ENCODE results near the gene NCKAP5. TPM values are rescaled to one million over a fixed set of nuclear protein-coding genes. Genes with fewer than 3 reads are reported as not detected.

NCKAP5 gene
- total and polyA plus RNA-seq, 2 donors (not counting 1 experiment from before 2014, with no cell fraction given) = not detected

- Mint-ChIP-seq H3K4me1 (no peaks in the 10 kb centered on the region), H3K9me3 (ENCODE audit: insufficient read depth) (no peaks in the 10 kb centered on the region), H3K4me3 (no peak overlapping the region), H3K27ac (no peak overlapping the region), H3K27me3 (peaks cover 3% of the 10 kb centered on the region)
- Histone ChIP-seq H4K20me1 (ENCODE audit: control insufficient read depth, insufficient read depth, low read length, poor library complexity, severe bottlenecking) (no peaks in the 10 kb centered on the region), H3K36me3 (replicated peaks in 1 of 2; ENCODE audit: control extremely low read depth in 1 of 2, control insufficient read depth in 1 of 2, extremely low read depth in 1 of 2, insufficient read depth in 2 of 2, low read length in 1 of 2) (no peaks in the 10 kb centered on the region), H3K27ac (ENCODE audit: low read length in 2 of 2) (no peak overlapping the region), H3K4me3 (ENCODE audit: control extremely low read depth in 1 of 5, extremely low read depth in 1 of 5, insufficient read depth in 1 of 5, low read depth in 2 of 5, low read length in 4 of 5) (no peak overlapping the region), H3K9ac (ENCODE audit: low read length) (no peak overlapping the region), H3K4me1 (ENCODE audit: control insufficient read depth in 2 of 2, insufficient read depth in 2 of 2, low read length in 2 of 2) (no peaks in the 10 kb centered on the region), H3K27me3 (replicated peaks in 1 of 4; ENCODE audit: control extremely low read depth in 1 of 4, control insufficient read depth in 3 of 4, insufficient read depth in 4 of 4, low read length in 3 of 4) (no peaks in the 10 kb centered on the region), H3K79me2 (ENCODE audit: control insufficient read depth, insufficient read depth, low read length) (no peaks in the 10 kb centered on the region), H2AFZ (ENCODE audit: insufficient read depth, low read depth, low read length, poor library complexity, severe bottlenecking) (no peak overlapping the region), H3K4me2 (replicated peaks; ENCODE audit: low read depth, low read length, poor library complexity, severe bottlenecking) (no peak overlapping the region), H3K9me3 (ENCODE audit: control extremely low read depth in 1 of 3, control insufficient read depth in 2 of 3, insufficient read depth in 1 of 3, low read length in 2 of 3) (no peaks in the 10 kb centered on the region)
- ChIA-PET CTCF (no interaction called here), POLR2A (interaction anchor here (0.7 kb wide), 1 partner anchor 34 kb away, joined by 3 read pairs; no protein-coding TSS in a partner anchor)
- DNase-seq = no peak
- intact Hi-C loops (cut with micrococcal nuclease) = no loop called here
- no peak for ATAC-seq (ENCODE audit: low read depth)
- TF ChIP-seq EZH2 (IDR thresholded peaks at IDR 0.05; ENCODE audit: borderline replicate concordance, insufficient read depth, low read depth, low read length, poor library complexity, severe bottlenecking) = no peak
- no peak for TF ChIP-seq CTCF (IDR thresholded peaks at IDR 0.05)
- 100% methylated on average over 2 of the region's 4 CpGs for WGBS (ENCODE audit: insufficient coverage)
Observed at GRCh38 chr2:132654335-132654734, 913.9 kb downstream of the NCKAP5 start.

- H3K27me3 ChIP-seq (replicated peaks in 1 of 4; ENCODE audit: control extremely low read depth in 1 of 4, control insufficient read depth in 3 of 4, insufficient read depth in 4 of 4, low read length in 3 of 4) = peaks cover 0 to 3% (median 0%) of the 10 kb centered on the region in 4 experiments
- ATAC-seq (ENCODE audit: low read depth) = no peak
- H3K4me3 Mint-ChIP-seq = no peak overlapping the region
- no peak overlapping the region for H3K9ac ChIP-seq (ENCODE audit: low read length)
- H3K4me3 ChIP-seq (ENCODE audit: control extremely low read depth in 1 of 5, extremely low read depth in 1 of 5, insufficient read depth in 1 of 5, low read depth in 2 of 5, low read length in 4 of 5) = no peak overlapping the region
- ChIA-PET CTCF (no interaction called here), POLR2A (no interaction called here)
- no peak for DNase-seq
- H3K27ac ChIP-seq (ENCODE audit: low read length in 2 of 2) = no peak overlapping the region
- H3K4me1 ChIP-seq (ENCODE audit: control insufficient read depth in 2 of 2, insufficient read depth in 2 of 2, low read length in 2 of 2) = no peaks in the 10 kb centered on the region
- no peaks in the 10 kb centered on the region for H3K79me2 ChIP-seq (ENCODE audit: control insufficient read depth, insufficient read depth, low read length)
- intact Hi-C loops (cut with micrococcal nuclease) = no loop called here
- no peak overlapping the region for H3K27ac Mint-ChIP-seq
- H3K36me3 ChIP-seq (replicated peaks in 1 of 2; ENCODE audit: control extremely low read depth in 1 of 2, control insufficient read depth in 1 of 2, extremely low read depth in 1 of 2, insufficient read depth in 2 of 2, low read length in 1 of 2) = no peaks in the 10 kb centered on the region
- no peaks in the 10 kb centered on the region for H3K9me3 Mint-ChIP-seq (ENCODE audit: insufficient read depth)
- H3K4me1 Mint-ChIP-seq = peaks cover 12% of the 10 kb centered on the region
- no peaks in the 10 kb centered on the region for H3K9me3 ChIP-seq (ENCODE audit: control extremely low read depth in 1 of 3, control insufficient read depth in 2 of 3, insufficient read depth in 1 of 3, low read length in 2 of 3)
- WGBS (ENCODE audit: insufficient coverage) = 92% methylated on average over 6 of the region's 8 CpGs
- H3K4me2 ChIP-seq (replicated peaks; ENCODE audit: low read depth, low read length, poor library complexity, severe bottlenecking) = no peak overlapping the region
- H3K27me3 Mint-ChIP-seq = peaks cover 5% of the 10 kb centered on the region
- TF ChIP-seq EZH2 (IDR thresholded peaks at IDR 0.05; ENCODE audit: borderline replicate concordance, insufficient read depth, low read depth, low read length, poor library complexity, severe bottlenecking) = no peak
- no peak for TF ChIP-seq CTCF (IDR thresholded peaks at IDR 0.05)
- no peak overlapping the region for H2AFZ ChIP-seq (ENCODE audit: insufficient read depth, low read depth, low read length, poor library complexity, severe bottlenecking)
- H4K20me1 ChIP-seq (ENCODE audit: control insufficient read depth, insufficient read depth, low read length, poor library complexity, severe bottlenecking) = no peaks in the 10 kb centered on the region
Observed at GRCh38 chr2:132652474-132652873, 915.8 kb downstream of the NCKAP5 start.
